Retinal pigment epithelial cell (primary cell): ENCODE results near the gene PLEKHA3.

Experiments used
- DNase-seq: peaks from one replicate; pipeline ENCODE4 v3.0.0-alpha.2; 2010; ENCODE audit warnings: low read depth
- H3K4me3 ChIP-seq: 2 replicates; pipeline ENCODE4 v1.5.1; 2011; ENCODE audit warnings: mild to moderate bottlenecking, low read length, control low read depth, moderate library complexity
- CTCF ChIP-seq: conservative IDR thresholded peaks from 2 replicates; pipeline ENCODE4 v1.5.1; 2011; ENCODE audit warnings: low read depth, low read length, control low read depth, inconsistent platforms

The PLEKHA3 gene

GRCh38 chr2:178498137-178498536 is 17.9 kb downstream of the PLEKHA3 start:
- DNase-seq, result no peak
- no peak for TF ChIP-seq CTCF
- no peak overlapping the region for H3K4me3 ChIP-seq

- no peak for DNase-seq
- no peak for TF ChIP-seq CTCF
- H3K4me3 ChIP-seq, result no peak overlapping the region
Observed at GRCh38 chr2:178499640-178500039, 19.4 kb downstream of the PLEKHA3 start.

GRCh38 chr2:178502751-178503150 is 22.5 kb downstream of the PLEKHA3 start:
- TF ChIP-seq CTCF, result no peak
- no peak overlapping the region for H3K4me3 ChIP-seq
- DNase-seq, result no peak

GRCh38 chr2:178506101-178506500 is 25.8 kb downstream of the PLEKHA3 start:
- no peak for TF ChIP-seq CTCF
- DNase-seq, result no peak

GRCh38 chr2:178506524-178506923 is 26.3 kb downstream of the PLEKHA3 start:
- no peak for DNase-seq
- no peak for TF ChIP-seq CTCF

More at GRCh38 chr2:178506101-178506500, 25.8 kb downstream of the PLEKHA3 start:
- H3K4me3 ChIP-seq, result no peak overlapping the region

GRCh38 chr2:178506949-178507348 is 26.7 kb downstream of the PLEKHA3 start:
- no peak for DNase-seq
- no peak overlapping the region for H3K4me3 ChIP-seq
- no peak for TF ChIP-seq CTCF

More at GRCh38 chr2:178506524-178506923, 26.3 kb downstream of the PLEKHA3 start:
- H3K4me3 ChIP-seq, result no peak overlapping the region

- no peak overlapping the region for H3K4me3 ChIP-seq
- no peak for TF ChIP-seq CTCF
- DNase-seq, result no peak
Observed at GRCh38 chr2:178508646-178509045, 28.4 kb downstream of the PLEKHA3 start.
